Caco-2 (cell line): ENCODE results near the gene KIF26B. TPM values are rescaled to one million over a fixed set of nuclear protein-coding genes. Genes with fewer than 3 reads are reported as not detected.

Experiments used
- BruUV-seq: library from RNA; stranded (reverse); fragments of 400-500 nt; replicated peaks from 2 replicates; lab custom pipeline; 2021; lab: Mats Ljungman, UMichigan
- CTCF ChIA-PET: fragments of 300-600 bp; sonication (Branson Sonifier 250); formaldehyde crosslinking; loops from one replicate; lab custom pipeline; 2022; ENCODE audit warnings: antibody characterized with exemption; lab: Charles Lee
- POLR2A ChIA-PET: fragments of 300-600 bp; sonication (Branson Sonifier 250); formaldehyde crosslinking; loops from one replicate; lab custom pipeline; 2022; ENCODE audit warnings: antibody characterized with exemption; lab: Charles Lee
- DNase-seq, 2 experiments: peaks; one replicate each; pipeline versions ENCODE4 v3.0.0 to v3.0.0-alpha.2; 2020 to 2022
- H3K27me3 ChIP-seq: replicated peaks from 2 replicates; pipeline ENCODE4 v1.6.0; 2011; ENCODE audit warnings: low read length; ENCODE audit not compliant: control insufficient read depth, insufficient read depth
- H3K36me3 ChIP-seq: 2 replicates; pipeline ENCODE4 v1.5.1; 2011; ENCODE audit warnings: low read length; ENCODE audit not compliant: control insufficient read depth, insufficient read depth
- H3K4me1 ChIP-seq: fragments of 250-450 bp; sonication (Bioruptor Pico); 2 replicates; pipeline ENCODE4 v1.5.1; 2020; ENCODE audit warnings: mild to moderate bottlenecking
- H3K4me3 ChIP-seq: 2 replicates; pipeline ENCODE4 v1.5.1; 2011; ENCODE audit warnings: low read depth, mild to moderate bottlenecking, control low read depth, low read length
- H3K9me3 ChIP-seq: fragments of 250-450 bp; sonication (Bioruptor Pico); 2 replicates; pipeline ENCODE4 v1.5.1; 2020; ENCODE audit warnings: mild to moderate bottlenecking, moderate library complexity
- H3K27ac Mint-ChIP-seq: one replicate; pipeline ENCODE4 v1.8.0; 2022; ENCODE audit warnings: mixed read lengths; ENCODE audit not compliant: unreplicated experiment
- H3K27me3 Mint-ChIP-seq: one replicate; pipeline ENCODE4 v1.8.0; 2022; ENCODE audit warnings: mixed read lengths; ENCODE audit not compliant: insufficient read depth, unreplicated experiment
- H3K36me3 Mint-ChIP-seq: one replicate; pipeline ENCODE4 v1.8.0; 2022; ENCODE audit warnings: mild to moderate bottlenecking, mixed read lengths; ENCODE audit not compliant: insufficient read depth, unreplicated experiment
- H3K4me1 Mint-ChIP-seq: one replicate; pipeline ENCODE4 v1.8.0; 2022; ENCODE audit warnings: low read depth, mixed read lengths; ENCODE audit not compliant: unreplicated experiment
- H3K4me3 Mint-ChIP-seq: one replicate; pipeline ENCODE4 v1.8.0; 2022; ENCODE audit warnings: mild to moderate bottlenecking, moderate library complexity, mixed read lengths; ENCODE audit not compliant: unreplicated experiment
- H3K9me3 Mint-ChIP-seq: one replicate; pipeline ENCODE4 v1.8.0; 2022; ENCODE audit warnings: mixed read lengths; ENCODE audit not compliant: unreplicated experiment
- intact Hi-C: fragments of 100-400 bp; cut with micrococcal nuclease; formaldehyde crosslinking; loops from one replicate; pipeline ENCODE4 v1.10.0; 2022; ENCODE audit not compliant: unreplicated experiment
- total RNA-seq: library from RNA; stranded (reverse); gene quantifications from 2 replicates; pipeline ENCODE4 v1.2.3, GENCODE V29; 2022
- TF ChIP-seq, protein P1 (sequence below), 2 experiments: fragments of 200-600 bp in 1 of 2; IDR thresholded peaks; 1 replicate in 1 of 2; 2 replicates in 1 of 2; pipeline versions ENCODE4 v1.5.1 to v1.8.0; 2011 to 2022; ENCODE audit warnings: antibody characterized with exemption in 1 of 2, control low read depth in 1 of 2, inconsistent platforms in 1 of 2, low read depth in 1 of 2, low read length in 1 of 2, mild to moderate bottlenecking in 1 of 2, moderate library complexity in 1 of 2; ENCODE audit not compliant: insufficient read depth in 1 of 2, severe bottlenecking in 1 of 2, unreplicated experiment in 1 of 2

KIF26B gene
- total RNA-seq, 1 experiment from 2014 or later: 4.9 TPM

GRCh38 chr1:245526141-245526540 lies 371.4 kb downstream of the KIF26B start:
- no peak overlapping the region for H3K4me3 Mint-ChIP-seq
- CTCF ChIA-PET: no interaction called here

GRCh38 chr1:245528258-245528635 lies 373.5 kb downstream of the KIF26B start:
- POLR2A ChIA-PET: no interaction called here
- no peak overlapping the region for H3K27ac Mint-ChIP-seq
- CTCF ChIA-PET: no interaction called here

More at GRCh38 chr1:245526141-245526540, 371.4 kb downstream of the KIF26B start:
- no peak overlapping the region for H3K27ac Mint-ChIP-seq
- H3K36me3 ChIP-seq: no peaks in the 10 kb centered on the region
- BruUV-seq: no TSS peak
- no peaks in the 10 kb centered on the region for H3K9me3 Mint-ChIP-seq
- H3K4me3 ChIP-seq: no peak overlapping the region
- H3K4me1 ChIP-seq: no peaks in the 10 kb centered on the region
- no peaks in the 10 kb centered on the region for H3K27me3 Mint-ChIP-seq
- H3K36me3 Mint-ChIP-seq: no peaks in the 10 kb centered on the region
- TF ChIP-seq, protein P1, sequence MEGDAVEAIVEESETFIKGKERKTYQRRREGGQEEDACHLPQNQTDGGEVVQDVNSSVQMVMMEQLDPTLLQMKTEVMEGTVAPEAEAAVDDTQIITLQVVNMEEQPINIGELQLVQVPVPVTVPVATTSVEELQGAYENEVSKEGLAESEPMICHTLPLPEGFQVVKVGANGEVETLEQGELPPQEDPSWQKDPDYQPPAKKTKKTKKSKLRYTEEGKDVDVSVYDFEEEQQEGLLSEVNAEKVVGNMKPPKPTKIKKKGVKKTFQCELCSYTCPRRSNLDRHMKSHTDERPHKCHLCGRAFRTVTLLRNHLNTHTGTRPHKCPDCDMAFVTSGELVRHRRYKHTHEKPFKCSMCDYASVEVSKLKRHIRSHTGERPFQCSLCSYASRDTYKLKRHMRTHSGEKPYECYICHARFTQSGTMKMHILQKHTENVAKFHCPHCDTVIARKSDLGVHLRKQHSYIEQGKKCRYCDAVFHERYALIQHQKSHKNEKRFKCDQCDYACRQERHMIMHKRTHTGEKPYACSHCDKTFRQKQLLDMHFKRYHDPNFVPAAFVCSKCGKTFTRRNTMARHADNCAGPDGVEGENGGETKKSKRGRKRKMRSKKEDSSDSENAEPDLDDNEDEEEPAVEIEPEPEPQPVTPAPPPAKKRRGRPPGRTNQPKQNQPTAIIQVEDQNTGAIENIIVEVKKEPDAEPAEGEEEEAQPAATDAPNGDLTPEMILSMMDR (IDR thresholded peaks at IDR 0.05; ENCODE audit: insufficient read depth in 1 of 2, low read depth in 1 of 2, low read length in 1 of 2, severe bottlenecking in 1 of 2, unreplicated experiment in 1 of 2): no peak
- DNase-seq: no peak
- no peaks in the 10 kb centered on the region for H3K9me3 ChIP-seq
- POLR2A ChIA-PET: no interaction called here
- intact Hi-C loops: no loop called here
- no peaks in the 10 kb centered on the region for H3K27me3 ChIP-seq
- peaks cover 7% of the 10 kb centered on the region for H3K4me1 Mint-ChIP-seq

DNA sequence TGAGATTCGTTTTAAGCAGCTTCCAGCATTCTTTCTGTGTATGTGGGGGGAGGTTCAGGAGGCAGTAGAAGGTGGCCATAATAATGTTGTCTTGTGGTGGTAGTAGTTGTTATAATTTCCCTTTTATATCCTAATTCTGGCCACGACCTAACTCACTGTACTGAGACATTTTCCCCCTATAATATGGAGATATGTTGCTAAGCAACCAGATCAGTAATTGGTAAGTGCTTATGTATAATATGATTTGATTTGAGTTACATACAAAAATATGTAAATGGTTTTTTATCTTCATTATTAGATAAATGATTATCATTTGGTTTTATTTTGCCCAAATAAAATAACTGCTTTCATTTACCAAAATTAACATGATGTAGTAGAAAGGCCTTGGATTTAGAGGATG lies 376.2 kb downstream of the KIF26B start:
- Mint-ChIP-seq H3K36me3 (no peaks in the 10 kb centered on the region), H3K27me3 (no peaks in the 10 kb centered on the region), H3K27ac (no peak overlapping the region), H3K4me3 (no peak overlapping the region), H3K4me1 (peaks cover 7% of the 10 kb centered on the region), H3K9me3 (no peaks in the 10 kb centered on the region)
- CTCF ChIA-PET: no interaction called here
- H3K9me3 ChIP-seq: no peaks in the 10 kb centered on the region
- BruUV-seq: no TSS peak
- POLR2A ChIA-PET: no interaction called here
- H3K27me3 ChIP-seq: no peaks in the 10 kb centered on the region
- H3K4me1 ChIP-seq: no peaks in the 10 kb centered on the region
- no peaks in the 10 kb centered on the region for H3K36me3 ChIP-seq
- intact Hi-C loops: no loop called here
- TF ChIP-seq, protein P1 (IDR thresholded peaks at IDR 0.05; ENCODE audit: insufficient read depth in 1 of 2, low read depth in 1 of 2, low read length in 1 of 2, severe bottlenecking in 1 of 2, unreplicated experiment in 1 of 2): no peak
- no peak for DNase-seq
- H3K4me3 ChIP-seq: no peak overlapping the region

More at GRCh38 chr1:245528258-245528635, 373.5 kb downstream of the KIF26B start:
- intact Hi-C loops: no loop called here
- no peaks in the 10 kb centered on the region for H3K27me3 ChIP-seq
- Mint-ChIP-seq H3K4me1 (peaks cover 7% of the 10 kb centered on the region), H3K27me3 (no peaks in the 10 kb centered on the region), H3K36me3 (no peaks in the 10 kb centered on the region), H3K9me3 (no peaks in the 10 kb centered on the region), H3K4me3 (no peak overlapping the region)
- H3K4me1 ChIP-seq: no peaks in the 10 kb centered on the region
- H3K4me3 ChIP-seq: no peak overlapping the region
- no TSS peak for BruUV-seq
- H3K9me3 ChIP-seq: no peaks in the 10 kb centered on the region
- TF ChIP-seq, protein P1 (IDR thresholded peaks at IDR 0.05; ENCODE audit: insufficient read depth in 1 of 2, low read depth in 1 of 2, low read length in 1 of 2, severe bottlenecking in 1 of 2, unreplicated experiment in 1 of 2): no peak
- no peak for DNase-seq
- no peaks in the 10 kb centered on the region for H3K36me3 ChIP-seq
